Erythroblast (primary cell): Measurements from ENCODE around the gene MLST8.

Source experiments
- DNase-seq, 2 experiments: peaks; one replicate each; lab custom pipeline; 2025; lab: John Stamatoyannopoulos, UW
- GATA1 ChIP-seq: IDR thresholded peaks from 2 replicates; pipeline ENCODE4 v1.6.1; 2011; ENCODE audit warnings: low read depth, mild to moderate bottlenecking, control low read depth, low read length, moderate library complexity
- POLR2A ChIP-seq: IDR thresholded peaks from 2 replicates; pipeline ENCODE4 v1.6.1; 2011; ENCODE audit warnings: mild to moderate bottlenecking, low read length

MLST8 gene

DNA sequence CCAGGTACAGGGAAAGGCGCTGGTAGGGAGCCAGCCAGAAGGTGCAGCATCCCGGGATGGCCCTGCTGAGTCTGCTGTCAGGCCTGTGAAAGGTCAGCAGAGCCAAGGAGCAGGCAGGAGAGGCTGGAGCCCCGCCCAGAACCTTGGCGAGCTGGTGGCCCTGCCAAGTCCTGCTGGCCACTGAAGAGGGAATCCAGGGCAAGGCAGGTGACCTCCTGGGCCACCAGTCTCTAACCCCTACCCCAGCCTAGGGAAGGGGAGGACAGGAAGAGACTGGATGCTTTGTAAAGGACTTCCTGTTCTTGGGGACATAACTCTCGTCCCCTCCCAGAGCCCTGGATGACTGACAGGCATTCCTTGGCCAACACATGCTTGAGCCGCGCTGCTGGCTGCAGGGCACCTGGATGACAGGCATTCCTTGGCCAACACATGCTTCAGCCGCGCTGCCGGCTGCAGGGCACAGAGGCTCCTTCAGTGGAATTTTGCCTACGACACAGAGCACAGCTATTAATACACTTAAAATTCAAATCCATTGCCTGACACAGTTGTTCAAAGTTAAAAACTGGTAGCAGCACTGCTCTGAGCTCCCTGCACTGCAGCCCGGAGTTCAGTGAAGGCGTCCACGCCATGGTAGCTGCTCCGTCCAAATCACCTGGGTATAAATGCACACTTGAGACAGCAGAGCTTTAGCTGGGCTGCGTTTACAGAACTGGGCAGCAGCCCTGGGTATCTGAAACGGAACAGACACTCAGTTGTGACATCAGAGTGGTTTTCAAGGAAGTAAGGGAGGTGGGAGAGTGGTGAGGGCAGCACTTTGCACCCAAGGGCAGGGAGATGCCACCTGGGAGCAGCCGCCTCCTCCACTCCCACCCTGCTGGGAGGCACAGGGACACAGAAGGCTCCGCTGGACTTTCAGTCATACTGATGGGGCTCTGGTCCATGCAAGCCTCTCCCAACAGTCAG lies 7.4 kb downstream of the MLST8 start:
- TF ChIP-seq POLR2A (peak; percentile 37), GATA1 (no peak)
- no peak for DNase-seq

DNA sequence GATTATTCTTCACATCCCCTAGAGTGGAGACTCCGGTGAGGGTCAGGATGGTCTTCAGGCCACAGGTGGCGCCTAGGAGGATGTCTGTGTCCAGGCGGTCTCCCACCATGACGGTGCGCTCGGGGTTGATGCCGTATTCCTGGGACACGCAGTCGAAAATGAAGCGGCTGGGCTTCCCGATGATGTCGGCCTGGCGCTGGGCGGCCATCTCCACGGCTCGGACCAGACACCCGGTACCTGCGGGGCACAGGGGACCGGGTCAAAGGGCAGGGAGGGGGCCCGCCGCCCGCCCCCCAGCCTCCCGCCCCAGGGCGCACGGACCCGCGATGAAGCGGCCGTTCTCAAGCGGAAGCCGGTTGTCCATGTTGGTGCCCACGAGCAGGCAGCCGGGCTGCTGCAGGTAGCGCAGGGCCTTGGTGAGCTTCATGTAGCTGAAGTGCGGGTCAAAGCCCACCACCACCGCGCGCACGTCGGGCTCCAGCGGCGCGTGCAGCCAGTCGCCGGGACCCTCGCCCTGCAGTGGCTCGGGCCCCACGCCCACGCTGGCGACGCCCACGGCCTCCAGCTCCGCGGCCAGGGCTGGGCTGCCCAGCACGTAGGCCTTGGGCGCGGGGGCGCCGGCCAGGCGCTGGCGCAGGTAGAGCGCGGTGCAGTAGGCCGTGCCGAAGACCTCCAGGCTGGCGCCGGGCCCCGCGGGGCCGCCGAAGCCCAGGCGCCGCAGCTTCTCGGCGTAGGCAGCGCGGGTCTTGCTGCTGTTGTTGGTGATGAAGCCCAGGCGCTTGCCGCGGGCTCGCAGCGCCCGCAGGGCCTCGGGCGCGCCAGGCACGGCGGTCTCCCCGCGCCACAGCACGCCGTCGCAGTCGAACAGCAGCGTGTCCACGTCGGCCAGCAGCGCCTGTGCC lies 8.8 kb downstream of the MLST8 start:
- TF ChIP-seq GATA1 (no peak), POLR2A (no peak)
- DNase-seq = peak; percentile 68 to 72

GRCh38 chr16:2214719-2214968 lies 9.4 kb downstream of the MLST8 start, which contains the start of gene PGP:
PGP (minus strand) TSS chr16:2214840; CDS start chr16:2214777, 63 bp downstream.
- TF ChIP-seq POLR2A = no peak
- TF ChIP-seq GATA1 = no peak

GRCh38 chr16:2216330-2216729 lies 11.1 kb downstream of the MLST8 start:
- TF ChIP-seq POLR2A (no peak), GATA1 (no peak)
- no peak for DNase-seq

More at GRCh38 chr16:2214719-2214968, 9.4 kb downstream of the MLST8 start, which contains the start of gene PGP:
- DNase-seq = no peak

DNA sequence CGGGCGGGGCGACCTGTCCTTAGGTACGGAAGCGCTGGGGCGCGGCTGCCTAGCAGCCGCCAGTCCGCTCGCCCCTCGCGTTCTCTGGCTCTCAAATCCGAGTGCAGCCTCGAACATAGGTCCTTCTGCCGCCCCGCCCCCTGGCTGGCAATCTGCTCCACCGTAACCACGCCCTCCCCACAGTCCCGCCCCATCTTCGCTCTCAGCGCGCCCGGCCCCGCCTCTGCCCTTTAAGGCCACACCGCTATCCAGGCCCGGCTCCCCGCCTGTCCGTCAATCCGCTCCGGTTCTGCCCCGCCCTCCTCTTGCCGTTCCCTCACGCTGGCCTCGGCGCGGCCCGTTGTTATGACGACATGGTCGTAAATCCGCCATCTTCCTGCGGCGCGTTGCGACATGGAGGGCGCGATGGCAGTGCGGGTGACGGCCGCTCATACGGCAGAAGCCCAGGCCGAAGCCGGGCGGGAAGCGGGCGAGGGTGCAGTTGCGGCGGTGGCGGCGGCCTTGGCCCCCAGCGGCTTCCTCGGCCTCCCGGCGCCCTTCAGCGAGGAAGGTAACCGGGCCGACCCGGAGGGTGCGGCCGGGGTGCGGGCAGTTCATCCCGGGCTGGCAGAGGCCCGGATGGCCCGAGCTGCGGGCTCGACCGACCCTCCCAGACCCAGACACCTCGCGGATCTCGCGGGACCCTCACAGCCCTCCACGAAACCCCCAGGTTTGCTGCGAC lies 18.1 kb downstream of the MLST8 start, which contains the start of gene E4F1:
Gene E4F1 (plus strand): TSS at position 371 of the 721 bp plus-strand sequence. CDS start 23 bp downstream, at position 394.
- peak; percentile 100 for DNase-seq
- peak; percentile 95 for TF ChIP-seq POLR2A
- TF ChIP-seq GATA1 = no peak

DNA sequence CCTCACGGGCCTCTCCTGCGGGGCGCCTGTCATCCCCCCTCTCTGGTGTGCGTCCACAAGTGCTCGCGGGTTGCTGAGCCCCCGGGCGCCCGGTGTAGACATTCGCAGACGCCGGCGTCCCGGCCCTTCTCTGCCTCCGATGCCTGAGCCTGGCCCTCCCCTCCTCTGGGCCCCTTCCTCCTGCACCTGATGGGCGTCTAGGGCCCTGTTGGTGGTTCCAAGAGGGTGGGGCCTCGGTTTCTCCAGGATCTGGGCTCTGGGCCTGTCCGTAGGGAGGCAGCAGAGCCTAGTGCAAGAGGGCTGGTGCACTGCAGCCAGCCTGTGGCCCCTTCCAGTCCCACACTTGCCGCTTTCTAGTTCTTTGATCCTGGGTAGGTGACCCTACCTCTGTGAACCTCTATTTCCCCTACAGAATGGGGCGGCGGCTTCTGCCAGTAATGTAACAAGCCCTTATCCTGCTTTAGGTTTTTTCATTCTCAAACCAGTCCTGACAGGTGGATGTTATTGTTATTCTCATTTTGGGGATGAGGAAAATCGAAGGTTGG lies 18.8 kb downstream of the MLST8 start:
- TF ChIP-seq GATA1 (no peak), POLR2A (no peak)
- peak; percentile 66 to 71 for DNase-seq

DNA sequence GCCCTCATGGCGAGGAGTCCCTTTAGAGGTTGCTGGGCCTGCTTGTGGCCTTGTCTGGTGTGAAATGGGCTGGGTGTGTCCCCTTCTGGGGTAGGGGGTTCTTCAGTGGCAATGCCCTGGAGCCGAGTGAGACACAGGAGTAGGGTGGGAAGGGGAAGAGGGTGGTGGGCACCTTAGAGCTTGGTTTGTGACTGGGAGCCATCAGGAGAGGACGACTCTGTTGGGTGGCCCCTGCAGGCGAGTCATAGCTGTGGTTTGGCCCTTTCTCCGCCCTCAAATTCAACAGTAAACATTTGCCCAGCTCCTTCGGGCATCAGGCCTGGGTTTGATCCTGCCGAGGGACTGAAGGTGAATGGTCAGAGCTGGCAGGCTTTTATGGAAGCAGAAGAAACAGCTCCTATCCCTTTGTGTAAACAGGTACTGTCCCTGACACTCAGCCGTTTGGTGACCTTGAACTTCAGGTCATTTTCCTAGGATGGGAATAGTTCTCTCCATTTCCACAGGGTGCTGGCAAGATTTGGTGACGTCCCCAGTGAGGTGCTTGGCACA lies 21.1 kb downstream of the MLST8 start:
- no peak for TF ChIP-seq POLR2A
- TF ChIP-seq GATA1 = no peak
- DNase-seq = no peak

- no peak for DNase-seq
- TF ChIP-seq GATA1 (no peak), POLR2A (no peak)
Observed at GRCh38 chr16:2226918-2227317, 21.7 kb downstream of the MLST8 start.

- no peak for TF ChIP-seq POLR2A
- no peak for DNase-seq
Observed at GRCh38 chr16:2228161-2228824, 23.0 kb downstream of the MLST8 start.

GRCh38 chr16:2229091-2229490 lies 23.8 kb downstream of the MLST8 start:
- no peak for TF ChIP-seq POLR2A
- TF ChIP-seq GATA1 = no peak
- no peak for DNase-seq

DNA sequence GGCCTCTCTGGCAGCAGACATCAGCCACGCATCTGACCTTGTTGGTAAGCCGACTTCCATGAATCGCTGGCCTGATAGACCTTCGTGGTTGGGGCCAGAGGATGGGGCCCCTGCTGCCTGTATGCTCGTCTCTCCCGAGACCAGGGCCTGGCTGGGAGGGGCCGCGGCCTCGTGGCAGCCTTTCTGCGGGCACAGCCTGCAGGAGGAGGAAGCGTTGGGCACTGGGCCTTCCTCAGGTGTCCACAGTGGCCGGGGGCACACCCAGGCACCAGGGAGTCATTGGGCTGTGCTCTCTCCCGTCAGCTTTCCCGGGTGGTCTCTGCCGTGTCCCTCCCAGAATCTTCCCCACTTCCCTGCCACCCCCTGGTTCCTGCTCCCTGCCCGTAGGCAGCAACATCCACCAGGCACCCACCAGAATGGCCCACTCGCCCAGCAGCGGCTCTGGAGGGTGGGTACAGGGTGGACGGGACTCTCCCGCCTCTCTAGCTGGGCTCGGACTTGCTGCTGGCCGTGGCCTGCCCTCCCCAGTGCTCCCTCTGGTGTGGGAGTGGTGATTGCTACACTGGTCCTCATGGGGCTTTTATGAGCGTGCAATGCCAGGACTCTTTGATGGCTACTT lies 24.5 kb downstream of the MLST8 start:
- no peak for DNase-seq
- TF ChIP-seq POLR2A = no peak

GRCh38 chr16:2230376-2230775 lies 25.1 kb downstream of the MLST8 start:
- TF ChIP-seq POLR2A (no peak), GATA1 (no peak)
- DNase-seq = no peak
